HG02610 (cell line): ENCODE data around the gene SAP25.
A peak's percentile ranks its signal among the peaks of the same experiment; 100 is the strongest.

Source experiments
- ATAC-seq: cut with Tn5 transposase; IDR thresholded peaks from one replicate; pipeline ENCODE4 v1.9.1; 2021; ENCODE audit warnings: mild to moderate bottlenecking, moderate library complexity; ENCODE audit not compliant: unreplicated experiment

The SAP25 gene

DNA sequence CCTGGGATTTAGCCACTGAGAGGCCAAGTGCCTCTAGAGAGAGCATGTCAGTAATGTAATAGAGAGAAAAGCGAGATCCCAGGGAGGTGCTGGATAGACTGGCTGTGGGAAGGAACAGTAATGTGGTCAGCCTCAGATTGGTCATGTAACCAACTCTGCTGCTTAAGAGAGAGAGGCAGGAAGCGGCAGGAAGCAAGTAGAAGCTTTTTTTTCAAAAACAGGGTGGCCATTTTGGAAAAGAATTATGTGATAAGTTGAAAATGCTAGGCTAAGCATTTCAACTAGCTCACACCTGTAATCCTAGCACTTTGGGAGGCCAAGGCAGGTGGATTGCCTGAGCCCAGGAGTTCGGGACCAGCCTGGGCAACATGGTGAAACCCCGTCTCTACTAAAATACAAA, 24.7 kb upstream of the SAP25 start:
- ATAC-seq = no peak

DNA sequence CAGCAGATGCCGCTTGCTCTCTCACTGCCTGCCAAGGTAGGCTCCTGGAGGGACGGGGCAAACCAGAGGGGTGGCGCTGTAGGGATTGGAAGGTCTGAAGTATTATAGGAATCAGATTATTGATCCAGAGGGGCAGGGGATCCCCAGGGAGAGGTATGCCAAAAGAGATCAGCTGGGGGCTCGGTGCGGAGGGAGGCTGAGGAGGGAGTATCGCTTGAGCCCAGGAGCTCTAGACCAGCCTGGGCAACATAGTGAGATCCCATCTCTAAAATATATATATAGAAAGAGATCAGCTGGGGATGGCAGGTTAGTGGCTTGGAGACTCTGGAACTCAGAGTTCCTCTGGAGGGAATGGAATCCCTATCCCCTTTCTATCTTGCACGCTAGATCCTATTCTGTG, 21.5 kb upstream of the SAP25 start:
- ATAC-seq = no peak

DNA sequence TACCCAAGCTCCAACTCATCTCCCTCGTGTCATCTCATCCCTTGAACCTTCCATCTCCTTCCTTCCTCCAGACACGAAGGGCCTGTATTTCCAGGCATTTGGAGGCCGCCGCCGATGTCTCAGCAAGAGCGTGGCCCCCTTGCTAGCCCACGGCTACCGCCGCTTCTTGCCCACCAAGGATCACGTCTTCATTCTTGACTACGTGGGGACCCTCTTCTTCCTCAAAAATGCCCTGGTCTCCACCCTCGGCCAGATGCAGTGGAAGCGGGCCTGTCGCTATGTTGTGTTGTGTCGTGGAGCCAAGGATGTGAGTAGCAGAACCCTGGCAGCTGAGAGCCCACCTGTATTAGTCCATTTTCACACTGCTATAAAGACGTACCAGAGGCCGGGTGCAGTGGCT, 17.9 kb upstream of the SAP25 start:
- no peak for ATAC-seq

DNA sequence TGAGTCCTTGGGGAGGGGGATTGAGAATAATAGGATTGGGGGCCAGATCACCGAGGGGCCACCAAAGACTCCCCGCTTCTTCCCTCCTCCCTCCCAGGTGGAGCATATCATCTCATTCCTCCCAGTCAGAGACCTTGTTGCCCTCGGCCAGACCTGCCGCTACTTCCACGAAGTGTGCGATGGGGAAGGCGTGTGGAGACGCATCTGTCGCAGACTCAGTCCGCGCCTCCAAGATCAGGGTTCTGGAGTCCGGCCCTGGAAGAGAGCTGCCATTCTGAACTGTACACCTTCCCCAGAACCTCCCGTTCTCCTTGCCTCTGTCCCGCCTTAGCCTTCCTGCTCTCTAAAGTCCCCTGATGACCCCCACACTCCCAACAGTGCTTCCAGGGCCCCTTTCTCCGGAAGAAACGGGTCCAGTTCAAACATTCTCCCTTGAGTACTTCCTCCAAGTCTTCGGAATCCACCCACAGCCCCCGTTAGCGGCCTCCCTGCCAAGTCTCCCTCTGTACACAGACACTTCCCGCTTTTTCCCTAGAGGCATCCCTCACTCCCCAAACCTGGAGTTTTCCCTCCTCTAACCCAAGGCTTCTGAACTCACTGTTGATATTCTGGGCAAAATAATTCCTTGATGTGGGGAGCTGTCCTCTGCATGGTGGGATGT, 16.5 kb upstream of the SAP25 start:
- ATAC-seq = no peak

DNA sequence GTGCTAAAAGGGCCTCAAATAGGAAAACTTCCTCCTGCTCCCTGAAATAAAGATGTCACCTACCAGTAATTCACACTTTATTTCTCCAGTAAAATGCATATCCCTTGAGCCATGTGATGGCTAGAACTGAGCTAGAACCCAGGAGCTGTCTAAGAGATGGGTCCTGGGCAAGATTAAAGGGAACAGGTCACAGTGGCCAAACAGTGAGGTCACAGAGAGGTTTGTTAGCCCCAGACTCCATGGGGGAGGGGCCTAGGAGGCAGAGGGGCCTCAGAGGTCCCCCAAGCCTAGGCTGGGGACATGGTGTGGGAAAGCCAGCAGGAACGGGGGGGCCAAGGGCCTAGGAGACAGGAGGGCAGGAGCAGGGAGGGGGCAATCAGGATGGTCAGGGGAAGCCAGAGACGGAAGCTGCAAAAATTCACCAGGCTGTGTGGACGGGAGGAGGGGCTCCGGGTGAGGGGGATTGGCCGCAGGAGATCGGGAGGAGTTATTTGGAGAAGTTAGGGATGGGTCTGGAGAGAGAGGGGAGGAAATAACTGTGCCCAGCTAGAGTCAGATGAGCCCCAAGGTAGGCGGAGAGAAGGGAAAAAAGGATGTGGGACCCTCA, 15.7 kb upstream of the SAP25 start:
- no peak for ATAC-seq

DNA sequence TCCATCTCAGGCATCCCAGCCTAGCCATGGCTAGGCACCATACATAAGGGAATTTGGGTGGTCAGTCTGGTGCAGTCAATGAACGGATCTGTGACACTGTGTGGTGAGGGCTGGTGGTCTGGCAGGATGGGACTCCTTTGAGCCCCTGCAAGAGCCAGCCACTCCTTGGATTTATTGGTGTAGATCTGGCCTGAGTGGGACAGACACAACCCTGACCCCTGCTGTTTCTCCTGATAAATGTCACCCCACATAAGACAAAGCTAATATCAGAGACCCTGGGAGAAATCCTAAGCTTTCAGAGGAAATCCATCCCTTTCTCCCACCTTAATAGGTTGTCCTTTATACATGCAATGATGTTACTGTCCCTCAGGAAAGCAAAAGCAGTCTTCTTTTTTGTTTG, 14.7 kb upstream of the SAP25 start:
- no peak for ATAC-seq

DNA sequence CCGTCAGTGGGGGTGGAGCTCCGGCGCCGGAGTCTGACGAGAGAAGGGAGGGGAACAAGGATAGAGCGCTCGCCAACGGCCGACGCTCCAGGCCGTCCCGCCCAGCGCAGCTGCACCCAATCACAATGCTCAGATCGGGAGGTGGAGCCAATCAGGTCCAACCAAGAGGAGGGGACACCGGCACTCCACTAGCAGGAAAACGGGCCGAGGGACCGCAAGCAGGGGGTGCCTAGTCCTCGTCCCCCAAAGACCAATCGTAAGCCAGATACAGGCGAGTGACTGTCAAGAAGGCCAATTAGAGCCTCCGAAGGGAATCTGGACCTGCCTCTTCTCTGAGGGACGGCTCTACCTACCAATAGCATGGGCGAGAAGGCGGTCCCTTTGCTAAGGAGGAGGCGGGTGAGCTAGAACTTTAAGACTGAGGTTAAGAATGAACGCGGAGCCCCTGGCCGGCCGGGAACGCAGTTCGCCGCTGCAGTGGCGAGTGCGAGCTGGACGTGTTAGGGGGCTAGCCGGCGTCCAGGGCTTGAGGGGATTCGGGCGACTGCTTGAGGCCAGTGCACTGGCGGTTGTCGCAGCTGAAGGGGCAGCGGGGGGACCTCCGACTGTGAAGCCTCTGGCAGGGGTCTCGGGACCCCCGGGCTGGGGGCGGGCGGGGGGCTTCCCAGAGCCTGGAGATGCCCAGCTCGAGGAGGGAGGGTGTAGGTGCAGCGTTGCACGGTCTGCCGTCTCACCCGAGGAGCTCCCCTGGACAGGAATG, 12.7 kb upstream of the SAP25 start, which contains the start of gene FBXO24:
TSS of gene FBXO24 (plus strand) at position 63 of the 760 bp plus-strand sequence. CDS start at position 361, 298 bp downstream.
- peak; percentile 84 for ATAC-seq

DNA sequence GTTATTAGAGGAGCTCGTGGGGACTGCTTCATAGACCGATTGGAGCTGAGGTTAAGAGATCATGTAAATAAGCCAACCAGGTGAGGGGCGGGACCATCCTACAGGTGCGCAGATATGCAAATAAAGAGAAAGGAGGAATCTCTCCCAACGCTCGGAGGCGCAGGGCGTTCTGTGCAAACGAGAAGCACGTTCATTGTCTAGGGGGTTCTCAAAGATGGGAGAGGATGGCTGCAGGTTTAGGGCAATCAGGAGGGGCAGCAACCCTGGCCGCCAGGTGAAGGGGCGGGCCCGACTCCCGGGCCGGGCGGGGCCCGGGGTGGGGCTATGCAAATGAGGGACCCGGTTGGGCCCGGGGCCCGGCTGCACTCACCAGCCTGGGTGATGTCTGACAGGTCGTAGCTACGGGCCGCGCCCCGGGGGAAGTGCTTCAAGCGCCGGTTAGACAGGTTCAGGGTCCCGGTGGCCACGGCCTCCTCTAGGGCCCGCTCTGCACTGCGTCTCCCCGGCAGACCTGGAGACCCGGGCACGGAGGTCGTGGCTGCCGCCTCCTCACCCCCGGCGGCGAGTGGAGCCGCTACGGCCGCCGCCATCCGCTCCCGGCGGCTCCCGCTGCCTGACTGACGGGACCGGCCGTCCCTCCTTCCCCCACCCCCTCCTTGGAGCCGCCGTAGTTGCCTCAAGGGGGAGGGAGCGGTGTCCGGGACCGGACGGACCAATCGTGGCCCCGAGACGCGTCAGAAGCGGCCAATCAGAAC, 12.0 kb upstream of the SAP25 start, which contains the start of gene LRCH4:
TSS of gene LRCH4 (minus strand) at position 619 of the 755 bp plus-strand sequence. CDS start at position 590, 29 bp downstream.
- peak; percentile 18 for ATAC-seq

DNA sequence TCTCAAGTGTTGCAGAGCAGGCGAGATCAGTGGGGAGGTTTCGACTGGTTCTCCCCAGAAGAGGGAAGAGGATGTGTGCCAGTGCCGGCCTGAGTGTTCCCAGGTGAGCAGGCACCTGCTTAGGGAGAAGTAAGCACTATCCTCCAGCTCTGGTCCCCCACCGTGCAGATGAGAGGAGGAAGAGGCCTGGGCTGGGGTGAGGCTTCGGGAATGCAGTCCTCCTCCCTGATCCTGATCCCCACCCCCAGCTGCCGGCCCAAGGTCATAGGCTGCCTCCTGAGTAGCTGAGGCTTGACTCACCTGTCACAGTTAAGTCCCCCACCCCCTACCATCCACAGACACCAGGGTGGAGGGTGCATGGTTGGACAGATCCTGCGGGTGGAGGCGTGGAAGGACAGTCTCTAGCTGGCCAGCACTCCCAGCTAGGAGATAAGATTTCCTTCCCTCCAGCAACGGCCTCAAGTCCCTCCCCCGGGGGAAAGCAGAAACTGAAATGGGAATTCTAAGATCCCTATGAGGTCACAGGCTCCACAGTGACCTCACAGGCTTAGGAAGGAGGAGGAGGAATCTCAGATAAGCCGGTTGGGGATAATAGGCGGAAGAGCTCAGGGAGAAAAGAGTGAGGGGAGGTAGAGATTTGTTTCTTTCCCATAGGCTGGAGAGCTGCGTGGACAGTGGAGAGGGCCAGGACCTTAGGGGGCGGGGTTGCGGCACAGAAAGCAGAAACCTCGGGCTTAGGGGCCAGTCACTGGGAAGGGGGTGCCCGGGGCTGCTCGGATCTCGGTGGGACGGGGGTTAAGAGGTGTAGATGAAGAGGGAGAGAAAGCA, 11.2 kb upstream of the SAP25 start:
- no peak for ATAC-seq

DNA sequence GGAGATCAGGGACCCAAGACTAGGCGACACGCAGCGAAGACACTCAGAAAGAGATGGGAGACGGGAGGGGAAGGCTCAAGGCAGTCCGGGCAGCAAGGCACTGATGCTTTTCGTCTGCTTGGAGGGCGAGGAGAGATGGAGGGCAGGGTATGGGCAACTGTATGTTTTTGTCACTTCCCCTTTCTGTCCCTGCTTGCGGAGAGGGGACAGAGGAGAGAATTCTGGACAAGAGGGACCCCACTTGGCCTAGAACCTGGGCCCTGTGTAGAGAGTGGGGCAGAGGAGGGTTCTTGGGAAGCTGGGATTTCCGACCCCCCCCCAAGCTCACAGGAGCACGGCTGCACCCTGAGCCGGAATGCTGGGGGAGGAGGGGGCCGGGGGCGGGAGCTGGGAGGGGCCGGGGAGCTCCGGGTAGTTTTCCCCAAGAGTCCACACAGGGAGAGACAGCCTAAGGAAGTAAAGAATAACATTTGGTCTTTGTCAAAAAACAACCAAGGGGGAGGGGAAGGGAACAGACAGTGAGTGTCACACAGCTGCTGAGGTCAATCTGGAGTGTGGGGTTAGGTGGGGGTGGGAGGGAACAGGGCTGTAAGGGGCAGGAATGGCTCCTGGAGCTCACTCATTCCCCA, 10.5 kb upstream of the SAP25 start:
- no peak for ATAC-seq

DNA sequence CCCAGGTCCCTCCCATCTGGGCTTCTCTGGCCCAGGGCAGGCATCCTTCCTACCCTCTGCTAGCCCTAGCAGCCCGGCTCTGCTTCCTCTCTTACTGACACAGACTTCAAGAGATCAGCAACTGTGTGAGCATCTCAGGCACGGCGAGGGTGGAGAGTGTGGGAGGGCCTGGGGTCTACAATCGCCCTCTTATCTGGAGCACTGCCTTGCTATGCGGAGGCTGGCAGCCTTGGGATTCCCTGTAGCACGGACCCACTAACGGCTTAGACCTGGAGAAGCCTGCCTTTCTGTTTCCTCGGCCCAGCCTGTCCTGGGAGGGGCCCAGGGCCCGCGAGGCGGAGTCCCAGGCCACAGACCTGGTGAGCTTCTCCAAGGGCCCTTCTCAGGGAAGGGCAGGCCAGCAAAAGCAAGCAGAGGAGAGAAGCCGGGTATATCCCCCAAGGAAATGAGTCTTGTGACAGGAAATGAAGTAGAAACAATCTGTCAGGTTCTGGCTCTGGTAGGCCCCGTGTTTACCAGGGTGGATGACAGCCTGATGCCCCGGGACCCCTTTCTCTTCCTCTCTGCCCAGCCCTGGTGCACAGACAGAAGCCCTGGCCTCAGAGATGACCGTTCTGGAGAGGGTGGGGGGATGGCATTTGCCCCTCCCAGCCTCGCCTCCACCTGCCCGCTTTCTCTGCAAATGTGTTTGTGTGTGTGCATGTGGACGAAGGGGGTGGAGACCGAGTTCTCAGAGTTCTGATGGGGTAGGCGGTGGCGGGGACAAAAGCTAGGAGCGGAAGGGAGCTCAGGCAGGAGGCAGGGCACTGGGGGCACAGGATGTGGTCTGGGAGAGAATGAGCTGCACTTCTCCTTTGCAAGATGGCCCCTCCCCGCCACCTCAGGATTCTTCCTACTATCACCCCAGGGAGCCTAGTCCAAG, 9.7 kb upstream of the SAP25 start:
- no peak for ATAC-seq

DNA sequence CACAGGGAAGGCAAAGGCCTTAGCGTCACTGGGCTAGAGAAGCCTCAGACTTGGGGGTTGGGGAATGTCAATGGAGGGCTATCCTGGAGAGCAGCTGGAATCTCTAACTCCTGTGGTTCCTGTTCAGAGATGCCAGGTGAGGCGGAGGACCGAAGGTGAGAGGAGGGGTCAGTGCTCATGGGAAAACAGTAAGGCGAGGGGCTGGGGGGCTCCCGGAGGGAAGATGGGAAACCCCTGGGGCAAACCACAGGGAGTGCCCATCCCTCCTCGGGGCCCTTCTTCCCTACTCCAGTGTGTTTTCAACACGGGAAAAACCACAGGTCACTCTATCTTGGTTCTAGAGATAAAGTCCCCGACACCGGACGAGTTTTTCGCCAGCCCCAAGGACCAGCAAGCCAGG, 8.9 kb upstream of the SAP25 start:
- no peak for ATAC-seq

DNA sequence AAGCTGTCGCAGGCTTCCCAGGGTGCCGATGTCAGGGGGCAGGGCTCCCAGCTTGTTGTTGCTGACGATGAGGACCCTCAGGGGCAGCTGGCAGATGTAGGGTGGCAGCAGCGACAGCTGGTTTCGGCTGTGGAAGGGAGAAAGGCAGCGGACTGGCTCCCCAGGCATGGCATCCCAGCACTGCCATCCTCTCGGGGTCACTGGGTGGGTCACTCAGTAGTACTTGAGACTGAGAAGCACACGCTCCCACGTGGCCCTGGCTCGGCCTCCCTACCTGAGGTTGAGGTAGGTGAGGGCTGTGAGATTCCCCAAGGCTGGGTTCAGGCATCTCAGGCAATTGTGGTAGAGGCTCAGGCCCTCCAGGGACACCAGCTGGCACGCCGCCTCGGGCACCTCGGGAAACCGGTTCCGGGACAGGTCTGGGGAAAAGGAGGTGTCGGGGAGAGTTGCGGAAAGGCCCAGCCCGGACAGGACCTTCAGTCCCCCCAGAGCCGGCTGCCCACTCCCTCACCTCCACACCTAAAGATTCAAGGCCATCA, 8.4 kb upstream of the SAP25 start:
- ATAC-seq = no peak

DNA sequence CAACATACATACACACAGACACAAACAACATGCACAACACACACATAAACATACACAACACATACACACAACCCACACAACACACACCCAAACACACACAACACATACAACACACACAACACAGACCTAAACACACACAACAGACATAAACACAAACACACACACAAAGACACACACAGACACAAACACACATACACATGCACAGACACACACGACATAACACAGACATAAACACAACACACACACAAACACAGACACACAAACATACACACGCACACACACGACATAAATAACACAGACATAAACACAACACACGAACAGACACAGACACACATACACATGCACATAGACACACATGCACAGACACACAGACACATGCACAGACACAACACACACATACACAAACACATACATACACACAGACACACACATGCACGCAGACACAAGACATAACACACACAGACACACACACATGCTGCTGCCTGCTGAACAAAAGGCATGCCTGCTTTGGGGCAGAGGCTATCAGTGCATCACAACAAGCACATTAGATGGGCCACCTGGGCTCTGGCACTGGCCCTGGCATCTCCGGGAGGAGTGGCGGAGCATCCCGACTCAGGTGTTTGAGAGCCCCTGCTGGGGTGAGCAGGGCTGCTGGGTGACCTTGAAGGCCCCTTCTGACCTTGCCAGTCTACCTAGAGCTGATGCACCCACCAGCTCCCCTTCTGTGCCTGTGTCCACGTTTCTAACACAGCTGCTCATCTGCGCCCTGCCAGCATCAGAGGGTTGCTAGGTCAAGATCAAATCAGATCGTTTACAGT, 7.0 kb upstream of the SAP25 start:
- no peak for ATAC-seq

DNA sequence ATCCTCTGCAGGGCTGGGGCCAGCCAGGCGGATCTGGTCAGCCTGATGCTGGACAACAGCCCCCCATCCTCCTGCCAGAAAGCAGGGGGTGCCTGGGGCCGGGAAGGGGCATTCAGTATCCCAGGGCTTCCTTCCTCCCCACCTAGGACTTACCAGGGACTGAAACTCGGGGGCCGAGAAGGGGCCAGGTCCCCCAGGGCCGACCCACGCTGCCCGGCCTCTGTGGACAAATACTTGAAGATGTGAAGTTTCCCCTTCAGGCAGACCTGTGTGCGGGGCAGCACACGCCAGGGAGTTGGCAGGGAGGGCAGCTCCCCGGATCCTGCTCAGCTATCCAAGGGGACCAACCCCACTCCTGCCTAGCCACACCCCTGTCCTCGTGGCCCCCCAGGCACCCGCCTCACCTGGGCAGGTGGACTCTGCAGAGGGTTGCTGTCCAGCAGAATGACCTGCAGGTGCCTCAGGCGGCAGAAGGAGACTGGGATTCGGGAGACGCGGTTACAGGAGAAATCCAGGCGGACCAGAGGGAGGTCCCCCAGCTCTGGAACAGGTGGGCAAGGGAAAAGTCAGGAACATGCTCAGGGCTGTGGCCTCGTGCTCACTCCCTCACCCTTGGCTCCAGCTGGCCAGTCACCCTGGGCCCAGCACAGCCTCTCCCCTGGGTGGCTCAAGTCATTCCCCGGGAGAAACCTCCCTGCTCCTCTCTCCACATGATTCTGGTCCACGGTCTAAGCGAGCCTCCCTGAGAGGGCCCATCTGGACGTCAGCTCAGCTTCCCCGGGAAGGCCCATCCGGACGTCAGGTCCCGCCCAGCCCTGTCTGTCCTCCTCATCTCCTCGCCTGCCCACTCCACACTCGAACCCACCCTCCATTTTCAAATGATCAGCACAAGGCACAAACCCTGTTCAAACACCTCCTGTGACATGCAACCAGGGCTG, 4.8 kb upstream of the SAP25 start:
- no peak for ATAC-seq

DNA sequence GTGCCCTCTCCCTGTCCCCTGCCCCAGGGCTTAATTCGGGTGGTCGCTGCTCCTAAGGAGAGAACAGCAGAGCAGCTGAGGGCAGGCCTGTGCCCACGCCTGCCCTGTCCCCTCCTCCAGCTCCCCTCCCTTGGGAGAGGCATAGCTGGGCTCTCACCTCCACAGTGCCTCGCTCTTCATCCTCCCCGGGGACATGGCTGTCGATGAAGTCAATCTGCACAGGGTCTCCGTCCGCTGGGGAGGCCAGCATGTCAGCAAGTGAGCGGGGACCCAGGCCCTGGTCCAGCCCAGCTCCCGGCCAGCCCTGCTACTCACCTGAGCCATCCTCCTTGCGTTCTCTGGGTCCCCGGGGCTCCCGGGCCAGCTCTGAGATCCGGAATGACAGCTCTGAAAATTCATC, 3.8 kb upstream of the SAP25 start:
- no peak for ATAC-seq

DNA sequence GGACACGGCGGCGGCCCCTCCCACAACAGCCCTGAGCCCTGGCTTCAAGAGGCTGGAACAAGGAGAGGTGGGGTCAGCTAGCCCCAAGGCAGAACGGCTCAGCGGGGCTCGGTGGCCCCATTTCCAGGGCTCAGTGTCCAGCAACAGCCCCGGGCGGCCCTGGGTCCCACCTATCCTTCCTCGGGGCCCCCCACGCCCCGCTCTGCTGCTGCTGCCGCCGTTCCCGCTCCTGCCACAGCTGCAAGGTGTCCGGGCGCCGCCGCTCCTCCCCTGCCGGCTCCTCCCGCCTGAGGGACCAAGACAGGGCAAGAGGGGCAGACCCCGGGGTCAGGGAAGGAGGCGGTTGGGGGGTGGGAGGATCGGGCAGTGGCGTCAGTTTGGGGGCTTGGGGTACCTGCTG, 3.4 kb upstream of the SAP25 start:
- ATAC-seq = no peak
